GM18499 (cell line): Measurements from ENCODE around the gene ARMC8.

ENCODE experiments used
- ATAC-seq: cut with Tn5 transposase; IDR thresholded peaks from one replicate; pipeline ENCODE4 v1.9.1; 2021; ENCODE audit warnings: moderate number of reproducible peaks; ENCODE audit not compliant: insufficient read depth, unreplicated experiment

The ARMC8 gene

DNA sequence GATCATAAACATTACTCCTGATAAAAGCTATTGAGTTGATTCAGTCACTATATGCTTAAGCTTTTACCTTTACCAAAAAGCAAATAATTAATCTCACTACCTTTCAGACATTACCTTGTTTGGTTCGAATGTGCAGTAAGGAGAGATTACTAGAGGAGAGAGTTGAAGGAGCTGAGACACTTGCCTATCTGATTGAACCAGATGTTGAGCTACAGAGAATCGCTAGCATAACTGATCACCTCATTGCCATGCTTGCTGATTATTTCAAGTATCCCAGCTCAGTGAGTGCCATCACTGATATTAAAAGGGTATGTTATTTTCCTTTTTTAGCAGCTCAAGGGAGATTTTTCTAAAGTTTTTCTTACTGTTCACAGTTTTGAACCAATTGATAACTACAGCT, 54.6 kb downstream of the ARMC8 start:
- no peak for ATAC-seq

DNA sequence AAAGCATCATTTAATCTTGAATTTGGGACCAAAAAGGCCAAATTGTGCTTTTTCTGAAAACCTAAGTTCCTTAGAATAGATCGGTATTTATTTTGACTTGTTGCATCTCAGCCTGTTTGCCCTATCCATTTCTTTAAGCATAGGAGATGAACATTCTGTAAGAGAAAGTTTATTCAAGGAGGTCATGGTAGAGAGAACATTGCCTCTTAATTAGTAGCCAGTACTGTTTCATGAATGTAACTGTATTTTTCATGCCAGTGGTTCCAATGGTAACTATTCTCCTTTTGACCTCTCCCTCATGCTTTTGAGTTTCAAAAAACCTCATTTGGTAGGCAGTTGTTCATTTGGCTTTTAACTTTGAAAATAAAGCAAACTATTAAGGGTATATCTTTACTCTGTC, 55.4 kb downstream of the ARMC8 start:
- ATAC-seq: no peak

DNA sequence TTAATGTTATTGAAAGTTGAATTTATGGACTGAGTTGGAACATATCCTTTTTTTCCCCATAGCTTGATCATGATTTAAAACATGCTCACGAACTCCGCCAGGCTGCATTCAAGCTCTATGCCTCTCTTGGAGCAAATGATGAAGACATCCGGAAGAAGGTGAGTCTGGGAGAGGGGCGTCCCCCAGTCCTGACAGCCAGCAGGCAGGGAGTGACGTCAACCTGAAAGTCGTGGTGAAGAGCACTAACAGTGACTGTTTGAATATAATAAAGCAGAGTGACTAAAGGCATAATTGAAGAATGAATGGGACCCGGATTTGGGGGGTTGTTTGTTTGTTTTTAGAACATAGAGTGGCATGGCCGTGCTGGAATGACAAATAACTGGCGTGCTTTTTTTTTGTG, 57.9 kb downstream of the ARMC8 start:
- ATAC-seq: no peak

DNA sequence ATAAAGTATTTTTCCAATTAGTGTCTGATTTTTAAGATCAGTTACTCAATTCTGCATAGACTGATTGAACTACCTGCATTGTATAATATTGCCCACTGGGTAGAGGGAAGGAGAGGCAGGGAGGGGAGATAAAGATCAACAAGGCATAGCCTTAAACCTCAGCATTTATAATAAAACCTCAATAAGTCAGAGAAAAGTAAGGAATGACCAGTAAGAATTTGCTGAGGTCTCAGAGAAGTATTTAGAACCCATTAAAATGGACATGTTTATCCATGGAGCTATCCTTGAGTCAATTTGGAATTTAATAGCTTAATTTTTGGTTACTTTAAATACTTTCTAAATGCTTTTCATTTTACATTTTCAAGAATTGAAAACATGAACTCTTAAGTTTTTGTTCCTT, 62.5 kb downstream of the ARMC8 start:
- no peak for ATAC-seq

DNA sequence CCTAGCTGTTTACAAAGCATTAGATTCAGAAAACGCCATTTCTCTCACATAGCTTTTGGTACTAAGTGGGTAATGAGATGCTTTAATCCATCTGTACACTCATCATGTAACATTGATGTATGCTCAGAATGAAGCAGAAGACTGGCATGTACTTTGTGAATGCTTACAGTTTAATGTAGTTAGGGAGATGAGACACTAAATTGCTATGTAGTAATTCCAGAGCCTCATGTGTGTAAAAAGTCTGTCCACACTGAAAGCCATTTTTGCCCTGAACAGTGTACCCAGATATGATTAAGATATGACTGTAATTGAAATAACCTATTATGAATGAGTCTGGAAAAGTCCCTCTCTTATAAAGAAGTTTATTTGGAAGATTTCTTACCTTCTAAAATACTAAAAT, 66.5 kb downstream of the ARMC8 start:
- no peak for ATAC-seq

DNA sequence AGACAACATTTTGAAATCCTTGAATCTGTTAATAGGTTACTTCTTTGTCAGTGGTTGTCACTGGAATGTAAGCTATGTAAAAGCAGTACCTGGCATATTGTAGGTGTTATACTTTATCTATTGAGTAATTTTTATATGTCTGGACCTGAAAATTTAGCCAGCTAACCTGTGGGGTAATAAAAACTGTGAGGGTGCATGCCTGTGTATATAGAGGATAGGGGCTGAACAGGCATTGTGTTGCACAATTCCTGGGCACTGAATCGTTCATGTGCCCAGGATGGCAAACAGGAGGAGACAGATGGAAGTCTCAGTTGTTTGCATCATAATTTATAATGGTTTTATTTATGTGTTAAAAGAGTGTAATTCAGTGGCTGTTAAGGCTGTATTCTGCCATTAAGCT, 67.1 kb downstream of the ARMC8 start:
- no peak for ATAC-seq

DNA sequence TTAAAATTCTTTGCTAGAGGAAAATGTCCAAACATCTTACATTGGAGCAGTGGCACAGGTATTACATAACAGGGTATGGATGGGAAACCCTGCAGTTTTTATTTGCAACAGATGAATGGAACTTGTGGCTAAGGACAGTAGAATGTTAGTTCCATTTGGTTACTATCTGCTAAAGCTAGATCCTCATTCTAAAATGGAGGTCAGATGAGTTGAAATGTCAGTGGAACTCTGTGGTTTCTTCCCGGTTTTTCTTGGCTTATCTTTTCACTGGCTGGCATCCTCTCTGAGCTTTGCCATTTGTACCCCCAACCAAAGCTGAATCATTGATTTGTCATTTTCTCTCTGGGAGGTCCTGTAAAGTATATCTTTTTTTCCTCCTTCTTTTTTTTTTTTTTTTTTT, 68.9 kb downstream of the ARMC8 start:
- no peak for ATAC-seq

DNA sequence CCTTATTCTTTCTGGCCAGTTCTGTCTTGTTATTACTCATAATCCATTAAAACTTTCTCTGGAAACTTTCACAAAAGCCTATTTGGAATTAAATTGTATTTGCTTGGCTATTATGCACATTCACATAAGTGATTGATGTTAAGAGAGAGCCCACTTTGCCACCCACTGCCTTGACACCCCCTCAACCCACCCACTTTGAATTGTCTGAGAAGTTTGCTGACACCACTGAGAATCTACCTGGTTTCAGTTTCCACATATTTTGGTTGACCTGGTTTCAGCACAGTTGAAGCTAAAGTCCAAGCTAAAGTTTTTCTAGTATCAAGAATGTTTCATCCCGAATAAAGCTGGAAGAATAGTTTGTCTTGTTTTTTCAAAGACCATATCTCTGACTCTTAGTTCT, 70.9 kb downstream of the ARMC8 start:
- no peak for ATAC-seq

DNA sequence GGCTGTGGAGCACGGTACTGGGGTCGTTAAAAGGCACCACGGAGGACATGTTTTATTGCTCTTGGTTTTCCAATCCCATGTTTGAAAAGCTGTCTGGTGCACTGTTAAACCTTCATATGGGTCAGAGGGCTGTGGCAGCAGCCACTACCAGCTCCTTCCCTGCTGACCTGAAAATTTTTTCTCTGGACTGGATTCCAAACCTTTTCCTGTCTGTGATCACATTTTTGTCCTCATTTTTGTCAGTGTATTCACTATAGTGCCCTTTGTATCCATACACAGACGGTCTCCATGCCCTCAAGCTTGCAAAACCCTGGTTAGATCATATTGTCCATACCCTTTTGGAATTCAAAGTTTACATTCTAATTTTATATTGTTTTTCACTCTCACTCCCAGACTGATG, 72.0 kb downstream of the ARMC8 start:
- ATAC-seq: no peak

DNA sequence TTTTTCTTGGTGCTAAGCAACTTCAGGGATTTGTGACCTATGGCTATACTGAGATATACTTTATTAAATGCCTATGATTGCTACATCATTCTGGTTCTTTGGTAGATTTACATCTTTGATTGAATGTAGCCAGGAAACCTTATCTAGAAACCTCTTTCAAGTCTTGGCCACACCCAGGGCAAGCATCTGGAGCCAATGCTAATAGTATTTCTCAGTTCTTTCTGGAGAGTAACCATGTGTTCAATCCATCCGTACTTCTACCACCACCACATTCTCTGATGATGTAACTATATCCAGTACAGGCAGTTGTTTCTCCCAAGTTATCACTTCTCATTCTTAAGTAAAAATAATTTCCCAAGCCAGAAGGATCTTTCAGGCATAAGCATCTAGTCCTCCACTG, 73.5 kb downstream of the ARMC8 start:
- no peak for ATAC-seq

DNA sequence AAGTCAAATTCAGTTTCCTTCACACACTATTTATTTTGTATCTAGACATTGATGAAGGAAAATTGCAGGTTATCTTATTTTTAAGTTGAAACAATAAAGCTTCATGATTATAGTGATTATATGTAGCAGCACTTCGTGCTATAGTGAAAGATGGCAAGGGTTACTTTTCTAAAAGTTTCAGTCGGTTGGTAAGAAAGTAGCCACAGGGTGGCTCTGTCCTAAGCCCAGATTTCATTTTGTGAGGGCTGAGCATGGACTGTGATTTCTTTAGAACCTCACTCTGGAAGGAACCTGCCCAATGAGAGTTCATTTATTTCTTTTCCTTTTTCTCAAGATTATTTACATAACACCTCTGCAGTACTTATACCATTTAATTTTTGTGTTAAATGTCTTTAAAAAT, 76.0 kb downstream of the ARMC8 start:
- no peak for ATAC-seq

DNA sequence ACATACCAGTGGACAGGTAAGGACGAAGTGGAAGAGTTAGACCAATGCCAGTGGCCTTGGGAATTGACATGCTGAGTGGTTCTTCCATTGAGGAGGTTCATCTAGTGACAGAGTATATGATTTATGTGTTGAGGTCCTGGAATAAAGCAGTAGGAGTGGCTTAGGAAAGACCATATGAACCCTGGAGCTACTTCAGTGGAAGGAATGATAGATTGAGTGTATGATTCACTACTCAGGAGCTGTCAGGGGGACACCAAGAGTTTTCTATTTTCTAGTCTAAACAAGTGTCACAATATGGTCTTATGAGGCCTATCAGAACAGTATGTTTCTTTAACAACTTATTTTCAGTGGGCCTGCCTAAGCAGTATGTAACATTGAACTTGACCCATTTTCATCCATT, 78.6 kb downstream of the ARMC8 start:
- ATAC-seq: no peak

DNA sequence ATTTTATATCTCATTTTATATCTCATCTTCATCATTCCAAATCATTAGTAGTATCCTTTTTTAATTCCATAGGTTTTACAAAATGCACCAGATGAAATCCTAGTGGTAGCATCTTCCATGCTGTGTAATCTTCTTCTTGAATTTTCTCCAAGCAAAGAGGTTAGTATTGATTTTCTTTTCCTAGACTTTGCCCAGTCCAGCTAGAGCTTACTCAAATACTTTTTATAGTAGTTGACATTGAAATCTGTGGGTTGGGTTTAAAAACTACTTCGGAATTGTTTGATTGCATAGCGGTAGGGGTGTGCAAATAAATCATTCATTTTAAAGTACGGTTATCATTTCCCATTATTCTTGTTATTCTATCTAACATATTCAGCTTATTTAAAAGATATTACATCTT, 80.0 kb downstream of the ARMC8 start:
- ATAC-seq: no peak

DNA sequence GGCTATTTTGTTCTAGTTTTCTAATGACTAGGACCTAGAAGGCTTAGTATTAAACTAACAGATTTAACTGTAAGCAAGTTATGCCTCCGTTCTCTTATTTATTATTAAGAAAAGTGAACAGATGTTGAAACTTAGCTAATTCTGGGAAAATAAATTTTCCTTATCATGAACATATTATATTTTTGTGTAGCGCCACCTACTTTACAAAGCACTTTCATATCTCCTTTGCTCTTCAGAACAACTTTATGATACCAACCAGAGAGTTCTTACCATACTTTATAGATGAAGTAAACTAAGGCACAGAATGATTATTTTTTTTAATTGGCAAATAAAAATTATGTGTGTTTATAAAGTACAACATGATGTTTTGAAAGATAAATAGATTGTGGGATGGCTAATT, 83.1 kb downstream of the ARMC8 start:
- ATAC-seq: no peak

DNA sequence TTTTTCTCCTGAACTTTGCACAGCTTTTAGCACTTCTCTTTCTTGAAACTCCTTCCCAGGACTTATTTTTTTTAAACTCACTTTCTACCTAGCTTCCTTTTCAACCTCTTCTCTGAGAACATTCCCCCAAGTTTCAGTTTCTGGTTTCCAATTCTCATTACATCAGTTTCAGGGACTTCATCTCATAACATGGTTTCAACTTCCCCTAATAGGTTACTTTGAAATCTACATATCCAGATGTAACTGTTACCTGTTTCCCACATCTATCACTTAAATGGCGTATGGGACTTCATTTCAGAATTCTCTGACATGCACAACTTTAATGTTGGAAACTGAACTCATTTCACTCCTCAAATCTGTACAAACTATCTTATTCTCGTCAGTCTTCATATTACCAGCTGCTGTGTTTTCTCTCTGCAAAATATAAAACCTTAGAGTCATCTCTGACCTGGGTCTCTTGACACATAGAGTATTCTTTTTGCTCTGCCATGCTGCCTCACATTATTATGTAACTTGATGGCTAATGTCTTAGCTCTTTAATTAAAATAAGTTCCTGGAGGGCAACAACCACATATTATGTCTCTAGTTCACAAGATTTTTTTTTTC, 84.2 kb downstream of the ARMC8 start:
- no peak for ATAC-seq

DNA sequence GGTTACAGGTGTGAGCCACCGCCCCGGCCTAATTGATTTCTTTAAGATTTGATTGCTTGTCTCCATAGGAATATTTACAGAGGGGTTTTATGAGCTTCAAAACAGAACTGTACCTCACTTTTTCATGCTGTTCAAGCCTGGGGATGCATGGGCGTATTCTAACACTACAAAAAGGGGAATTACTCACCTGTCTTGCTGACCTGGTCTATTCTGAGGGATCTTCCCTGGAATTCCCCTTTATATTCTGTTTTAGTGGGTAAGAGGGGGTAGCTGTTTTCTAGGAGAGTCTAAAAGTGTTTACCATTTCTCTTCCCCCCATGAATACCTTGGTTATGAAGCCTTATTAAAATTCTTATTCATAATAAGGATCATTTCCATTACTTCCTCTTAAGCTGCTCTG, 94.5 kb downstream of the ARMC8 start:
- ATAC-seq: no peak

DNA sequence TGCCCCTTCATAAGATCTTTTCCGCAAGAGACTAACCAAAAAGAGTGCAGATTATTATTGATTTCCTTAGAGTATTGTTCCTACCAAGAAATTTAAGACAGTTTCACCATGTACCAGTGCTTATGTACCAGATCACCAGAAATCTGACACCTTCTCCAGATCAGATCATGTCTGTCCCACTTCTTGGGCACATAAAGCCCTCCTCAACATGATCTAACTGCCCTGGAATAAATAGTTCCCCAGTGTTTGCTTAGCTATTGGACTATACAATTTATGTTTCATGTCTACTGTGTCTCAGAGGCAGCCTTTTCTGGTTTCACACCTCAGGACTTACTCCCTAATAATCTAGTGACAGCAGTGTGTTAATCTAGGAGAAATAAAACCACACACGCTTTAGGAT, 95.7 kb downstream of the ARMC8 start:
- no peak for ATAC-seq

DNA sequence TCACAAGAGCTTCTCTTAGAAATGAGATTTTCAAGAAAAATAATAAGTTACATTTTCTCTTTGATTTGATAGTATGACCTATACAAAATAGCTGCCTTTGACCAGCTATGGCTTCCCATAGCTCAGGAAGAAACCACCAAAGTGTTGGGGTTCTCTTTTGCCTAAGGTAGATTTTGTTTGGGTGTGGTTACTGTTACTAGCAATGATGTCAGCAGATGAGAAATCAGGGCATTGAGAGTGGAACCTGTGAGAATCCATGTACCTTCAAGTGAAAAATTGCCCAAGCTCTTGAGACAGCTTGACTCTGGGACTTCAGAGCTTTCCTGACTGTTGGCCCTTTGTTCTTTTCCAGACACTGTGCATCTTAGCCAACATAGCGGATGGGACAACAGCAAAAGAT, 97.0 kb downstream of the ARMC8 start:
- ATAC-seq: no peak

DNA sequence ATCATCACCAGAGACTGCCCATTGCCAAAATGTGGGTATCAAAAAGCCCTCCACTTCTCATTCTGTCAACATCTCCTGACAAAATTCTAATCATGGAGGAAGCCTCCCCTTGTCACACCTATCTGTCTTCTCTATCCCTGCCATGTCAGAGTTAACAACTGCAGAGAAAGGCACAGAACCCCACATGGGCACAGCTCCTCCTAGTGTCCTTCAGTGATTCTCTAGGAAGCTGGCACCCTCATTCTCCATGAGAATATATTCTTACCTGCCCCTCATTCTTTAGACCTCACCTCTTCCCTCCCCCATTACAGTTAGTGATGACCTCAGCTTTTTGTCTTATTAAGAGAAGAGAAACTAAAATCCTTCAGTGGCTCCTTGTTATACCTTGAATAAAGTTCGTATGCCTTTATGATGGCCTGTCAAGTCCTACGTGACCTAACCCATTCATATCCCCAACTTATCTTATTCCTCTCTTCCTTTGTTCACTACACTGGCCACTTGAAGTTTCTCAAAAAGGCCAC, 97.9 kb downstream of the ARMC8 start:
- no peak for ATAC-seq

DNA sequence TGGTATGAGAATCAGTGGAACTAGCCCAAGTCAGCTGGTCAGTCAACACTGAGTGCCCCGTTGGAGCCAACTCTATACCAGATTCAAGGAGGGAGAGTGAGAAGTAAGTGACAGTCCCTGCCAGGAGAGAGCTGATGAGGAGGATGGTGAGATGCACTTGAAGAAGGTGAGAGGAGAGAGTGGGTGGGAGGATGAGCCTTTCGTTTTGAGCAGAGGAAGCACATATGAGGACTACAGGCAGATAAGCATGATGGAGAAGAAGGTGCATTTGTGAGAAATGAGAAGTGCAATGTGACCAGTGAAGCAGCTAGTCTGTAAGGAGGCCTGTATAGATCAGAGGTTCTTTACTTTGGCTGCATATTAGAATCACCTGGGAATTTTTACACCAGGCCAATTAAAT, 102.2 kb downstream of the ARMC8 start:
- no peak for ATAC-seq

DNA sequence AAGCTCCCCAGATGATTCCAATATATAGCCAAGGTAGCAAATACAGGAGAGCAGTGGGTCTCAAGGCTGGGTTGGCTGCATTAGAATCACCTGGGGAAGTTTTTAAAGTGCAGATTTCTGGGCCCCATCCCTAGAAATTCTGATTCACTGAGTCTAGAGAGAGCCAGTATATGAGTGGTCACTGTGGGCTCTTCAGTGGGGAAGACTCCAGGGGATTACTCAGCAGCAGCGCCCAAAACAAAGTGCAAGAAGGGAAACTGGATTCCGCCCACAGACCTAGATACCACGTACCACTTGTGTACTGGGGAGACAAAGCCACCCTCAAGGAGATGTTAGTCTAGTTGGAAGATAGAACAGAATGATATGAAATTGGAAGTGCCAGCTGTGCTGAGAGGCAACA, 102.6 kb downstream of the ARMC8 start:
- ATAC-seq: no peak

DNA sequence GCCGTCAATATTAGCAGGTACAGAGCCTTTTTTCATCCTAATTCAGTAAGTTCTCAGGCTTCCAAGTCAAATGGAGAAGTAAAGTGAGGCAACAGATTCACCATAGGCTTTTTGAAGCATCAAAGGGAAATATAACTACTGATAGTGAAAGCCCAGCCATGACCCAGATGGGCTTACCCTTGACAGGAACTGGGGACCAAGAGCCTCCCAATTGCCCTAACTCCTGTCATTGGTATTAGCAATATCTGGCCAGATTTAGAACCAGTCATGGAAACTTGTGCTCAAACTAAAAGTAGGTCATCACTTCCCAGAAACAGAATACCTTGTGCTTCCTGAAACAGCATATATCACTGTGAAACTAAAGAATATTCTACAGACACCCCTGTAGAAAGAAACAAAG, 109.5 kb downstream of the ARMC8 start:
- ATAC-seq: no peak

DNA sequence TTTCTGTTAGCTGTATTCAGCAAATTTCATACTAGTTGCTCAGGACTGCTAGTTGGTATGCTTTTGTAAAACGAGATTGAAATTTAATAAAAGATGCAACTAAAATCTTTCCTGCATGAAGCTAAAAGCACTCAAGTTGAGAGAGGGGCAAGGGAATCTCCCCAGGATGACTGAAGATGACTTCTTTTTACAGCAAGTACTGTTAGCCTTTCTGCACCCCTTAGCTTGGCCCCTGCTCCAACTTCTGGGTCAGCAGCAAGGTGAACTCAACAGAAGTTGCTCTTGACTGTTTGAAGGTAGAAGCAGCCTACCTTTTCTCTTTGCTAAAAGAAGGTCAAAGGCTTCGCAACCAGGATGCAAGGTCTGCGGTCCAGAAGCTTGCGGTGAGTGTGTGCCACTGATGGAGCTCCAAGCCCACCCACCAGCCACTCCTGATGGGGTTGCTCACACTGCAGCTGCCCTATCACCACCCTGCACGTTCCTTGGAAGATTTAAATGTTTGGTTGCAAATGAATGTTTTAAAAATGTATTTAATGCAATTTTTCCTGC, 110.0 kb downstream of the ARMC8 start:
- ATAC-seq: no peak
